Measurements from ENCODE around the gene VPS37B.

GRCh38 chr12:122851820-122852219, 44.1 kb downstream of the VPS37B start:
- TF ChIP-seq CTCF (IDR thresholded peaks at IDR 0.05) (no peak), POLR2A (IDR thresholded peaks at IDR 0.05) (no peak)
